GM19324 (cell line): ENCODE results near the gene AK1.

ENCODE experiments used
- ATAC-seq: cut with Tn5 transposase; IDR thresholded peaks from one replicate; pipeline ENCODE4 v1.9.1; 2021; ENCODE audit warnings: mild to moderate bottlenecking, moderate library complexity; ENCODE audit not compliant: unreplicated experiment, low FRiP score

Gene AK1

GRCh38 chr9:127828262-127829031 is 49.0 kb downstream of the AK1 start:
- no peak for ATAC-seq

- no peak for ATAC-seq
Observed at GRCh38 chr9:127826253-127826913, 51.1 kb downstream of the AK1 start.

GRCh38 chr9:127825319-127826051 is 52.0 kb downstream of the AK1 start:
- no peak for ATAC-seq

- no peak for ATAC-seq
Observed at GRCh38 chr9:127822108-127822507, 55.4 kb downstream of the AK1 start.

- ATAC-seq, result no peak
Observed at GRCh38 chr9:127818574-127818973, 58.9 kb downstream of the AK1 start.

GRCh38 chr9:127817881-127818434 is 59.5 kb downstream of the AK1 start:
- no peak for ATAC-seq

- no peak for ATAC-seq
Observed at GRCh38 chr9:127816728-127817127, 60.7 kb downstream of the AK1 start.
